Central memory CD8-positive, alpha-beta T cell (primary cell): ENCODE results near the gene COL16A1.

ENCODE experiments used
- ATAC-seq: fragments of 150-1000 bp; cut with Tn5 transposase; replicated peaks from 2 replicates; pipeline ENCODE4 v1.10.0; 2022; ENCODE audit warnings: mild to moderate bottlenecking, moderate FRiP score, moderate number of reproducible peaks; ENCODE audit not compliant: poor library complexity, severe bottlenecking; ENCODE audit errors: extremely low read depth
- DNase-seq, 2 donors: peaks; one replicate each; pipeline ENCODE4 v3.0.0; 2021; ENCODE audit warnings: low spot score in 2 of 2
- H3K27ac Mint-ChIP-seq: one replicate; pipeline ENCODE4 v1.8.0; 2022; ENCODE audit warnings: low read depth, mild to moderate bottlenecking, moderate library complexity, mixed read lengths
- H3K27me3 Mint-ChIP-seq: one replicate; pipeline ENCODE4 v1.8.0; 2022; ENCODE audit warnings: mixed read lengths
- H3K36me3 Mint-ChIP-seq: one replicate; pipeline ENCODE4 v1.8.0; 2022; ENCODE audit warnings: mild to moderate bottlenecking, moderate library complexity, mixed read lengths; ENCODE audit not compliant: insufficient read depth
- H3K4me1 Mint-ChIP-seq: one replicate; pipeline ENCODE4 v1.8.0; 2022; ENCODE audit warnings: mixed read lengths
- H3K4me3 Mint-ChIP-seq: one replicate; pipeline ENCODE4 v1.8.0; 2022; ENCODE audit warnings: mild to moderate bottlenecking, moderate library complexity, mixed read lengths
- H3K9me3 Mint-ChIP-seq: one replicate; pipeline ENCODE4 v1.8.0; 2022; ENCODE audit warnings: mixed read lengths

Gene COL16A1

DNA sequence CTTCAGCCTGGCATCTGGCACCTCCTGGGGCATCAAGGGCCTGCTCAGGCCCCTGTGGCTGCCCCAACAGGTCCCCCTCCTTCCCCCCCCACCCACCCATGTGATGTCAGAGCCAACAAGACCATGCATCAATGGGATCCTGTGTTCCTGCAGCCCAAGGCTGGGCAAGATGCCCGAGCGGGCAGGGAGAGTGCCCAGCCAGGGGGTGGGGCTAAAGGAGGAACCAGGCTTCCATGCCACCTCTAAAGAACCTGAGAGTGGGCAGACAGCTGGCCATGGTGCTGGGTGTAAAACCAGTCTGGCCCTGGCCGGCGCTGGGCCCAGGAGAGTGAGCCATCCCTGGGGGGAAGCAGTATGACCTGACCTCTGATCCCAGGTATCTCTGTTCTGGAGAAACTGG is 7.6 kb downstream of the COL16A1 start:
- Mint-ChIP-seq H3K4me1 (peaks cover 36% of the 10 kb centered on the region), H3K4me3 (no peak overlapping the region), H3K36me3 (no peaks in the 10 kb centered on the region), H3K27me3 (peaks cover 2% of the 10 kb centered on the region), H3K27ac (no peak overlapping the region), H3K9me3 (no peaks in the 10 kb centered on the region)
- ATAC-seq (no peak), DNase-seq (no peak)

- no peak for DNase-seq
- H3K4me3 Mint-ChIP-seq = no peak overlapping the region
- H3K9me3 Mint-ChIP-seq = no peaks in the 10 kb centered on the region
- peaks cover 9% of the 10 kb centered on the region for H3K27me3 Mint-ChIP-seq
- H3K36me3 Mint-ChIP-seq = no peaks in the 10 kb centered on the region
- peaks cover 27% of the 10 kb centered on the region for H3K4me1 Mint-ChIP-seq
- H3K27ac Mint-ChIP-seq = no peak overlapping the region
- no peak for ATAC-seq
Measured at GRCh38 chr1:31695327-31695726, 8.5 kb downstream of the COL16A1 start.

GRCh38 chr1:31694964-31695313 is 8.9 kb downstream of the COL16A1 start:
- DNase-seq = no peak
- H3K27ac Mint-ChIP-seq = no peak overlapping the region

GRCh38 chr1:31694069-31694963 is 9.5 kb downstream of the COL16A1 start:
- no peaks in the 10 kb centered on the region for H3K9me3 Mint-ChIP-seq
- H3K4me1 Mint-ChIP-seq = peaks cover 18% of the 10 kb centered on the region
- H3K27me3 Mint-ChIP-seq = peaks cover 13% of the 10 kb centered on the region
- ATAC-seq (no peak), DNase-seq (no peak)
- H3K36me3 Mint-ChIP-seq = no peaks in the 10 kb centered on the region
- no peak overlapping the region for H3K4me3 Mint-ChIP-seq
- H3K27ac Mint-ChIP-seq = no peak overlapping the region

More at GRCh38 chr1:31694964-31695313, 8.9 kb downstream of the COL16A1 start:
- H3K9me3 Mint-ChIP-seq = no peaks in the 10 kb centered on the region
- peaks cover 9% of the 10 kb centered on the region for H3K27me3 Mint-ChIP-seq
- no peak for ATAC-seq
- H3K4me1 Mint-ChIP-seq = peaks cover 24% of the 10 kb centered on the region
- H3K36me3 Mint-ChIP-seq = no peaks in the 10 kb centered on the region
- H3K4me3 Mint-ChIP-seq = no peak overlapping the region

DNA sequence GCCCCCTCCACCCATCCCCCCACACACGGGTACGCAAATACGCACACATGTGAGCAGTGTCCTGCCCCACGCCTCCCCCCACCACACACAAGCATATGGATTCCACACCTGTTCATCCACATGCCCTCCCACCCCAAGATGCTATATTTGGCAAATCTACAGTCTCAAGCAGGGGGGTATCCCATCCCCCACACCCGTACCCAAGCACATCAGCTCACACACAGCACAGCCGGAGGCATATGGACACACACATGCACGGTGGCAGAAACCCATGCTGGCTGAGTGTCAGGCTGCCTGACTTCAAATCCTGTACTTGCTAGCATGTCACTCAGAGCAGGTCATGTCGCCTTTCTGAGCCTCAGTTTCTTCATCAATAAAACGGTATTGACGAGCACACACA is 10.6 kb downstream of the COL16A1 start:
- no peak overlapping the region for H3K27ac Mint-ChIP-seq
- no peak overlapping the region for H3K4me3 Mint-ChIP-seq
- DNase-seq = no peak
- H3K36me3 Mint-ChIP-seq = no peaks in the 10 kb centered on the region
- ATAC-seq = no peak
- H3K27me3 Mint-ChIP-seq = peaks cover 24% of the 10 kb centered on the region
- H3K4me1 Mint-ChIP-seq = peaks cover 12% of the 10 kb centered on the region
- no peaks in the 10 kb centered on the region for H3K9me3 Mint-ChIP-seq

- H3K27ac Mint-ChIP-seq = no peak overlapping the region
- no peak overlapping the region for H3K4me3 Mint-ChIP-seq
- no peaks in the 10 kb centered on the region for H3K36me3 Mint-ChIP-seq
- peaks cover 36% of the 10 kb centered on the region for H3K27me3 Mint-ChIP-seq
- H3K4me1 Mint-ChIP-seq = no peaks in the 10 kb centered on the region
- ATAC-seq (no peak), DNase-seq (no peak)
- H3K9me3 Mint-ChIP-seq = no peaks in the 10 kb centered on the region
Measured at GRCh38 chr1:31691951-31692350, 11.9 kb downstream of the COL16A1 start.

- no peaks in the 10 kb centered on the region for H3K36me3 Mint-ChIP-seq
- H3K4me1 Mint-ChIP-seq = no peaks in the 10 kb centered on the region
- no peak for DNase-seq
- peaks cover 41% of the 10 kb centered on the region for H3K27me3 Mint-ChIP-seq
- ATAC-seq = no peak
- H3K9me3 Mint-ChIP-seq = no peaks in the 10 kb centered on the region
- H3K4me3 Mint-ChIP-seq = no peak overlapping the region
- no peak overlapping the region for H3K27ac Mint-ChIP-seq
Measured at GRCh38 chr1:31691446-31691845, 12.4 kb downstream of the COL16A1 start.

DNA sequence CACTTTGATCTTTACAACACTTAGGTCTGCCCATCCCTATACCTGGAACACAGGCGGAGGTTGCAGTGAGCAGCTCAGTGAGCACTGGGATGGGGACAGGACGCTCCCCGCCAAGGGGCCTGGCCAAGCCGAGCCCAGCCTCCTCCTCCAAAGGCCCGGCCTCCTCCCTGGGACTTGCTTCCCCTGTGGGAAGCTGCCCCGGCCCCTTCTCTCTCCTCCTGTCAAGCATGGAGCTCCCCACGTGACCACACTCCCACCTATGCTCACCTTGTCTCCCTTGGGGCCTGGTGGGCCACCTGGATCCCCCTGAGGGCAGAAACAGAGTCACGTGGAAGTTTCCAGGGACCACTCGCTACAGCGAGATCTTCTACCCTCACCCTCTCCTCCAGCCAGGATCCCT is 12.9 kb downstream of the COL16A1 start:
- no peaks in the 10 kb centered on the region for H3K36me3 Mint-ChIP-seq
- peaks cover 46% of the 10 kb centered on the region for H3K27me3 Mint-ChIP-seq
- no peak for DNase-seq
- no peaks in the 10 kb centered on the region for H3K9me3 Mint-ChIP-seq
- no peaks in the 10 kb centered on the region for H3K4me1 Mint-ChIP-seq
- ATAC-seq = no peak
- H3K4me3 Mint-ChIP-seq = no peak overlapping the region
- no peak overlapping the region for H3K27ac Mint-ChIP-seq

DNA sequence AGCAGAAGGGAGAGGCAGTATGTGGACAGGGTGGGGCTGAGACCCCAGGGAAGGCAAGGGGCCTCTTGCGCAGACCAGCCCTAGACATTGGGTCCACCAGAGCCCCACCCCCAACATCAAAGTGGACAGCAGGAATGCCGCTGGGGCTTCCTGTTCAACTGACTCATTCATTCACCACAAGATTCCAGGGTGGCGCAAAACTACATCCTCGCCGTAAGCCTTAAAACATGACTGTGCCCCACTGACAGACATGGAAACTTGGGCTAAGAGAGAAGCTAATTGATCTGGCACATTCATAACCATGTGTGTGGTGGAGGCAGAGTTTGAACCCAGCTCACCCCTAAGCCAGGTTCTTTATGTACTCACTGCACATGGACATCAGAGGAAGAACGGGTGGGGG is 14.0 kb downstream of the COL16A1 start:
- ATAC-seq (no peak), DNase-seq (no peak)
- no peaks in the 10 kb centered on the region for H3K4me1 Mint-ChIP-seq
- H3K36me3 Mint-ChIP-seq = no peaks in the 10 kb centered on the region
- H3K27ac Mint-ChIP-seq = peak overlapping the region; percentile 61
- H3K27me3 Mint-ChIP-seq = peaks cover 57% of the 10 kb centered on the region
- H3K4me3 Mint-ChIP-seq = no peak overlapping the region
- no peaks in the 10 kb centered on the region for H3K9me3 Mint-ChIP-seq

DNA sequence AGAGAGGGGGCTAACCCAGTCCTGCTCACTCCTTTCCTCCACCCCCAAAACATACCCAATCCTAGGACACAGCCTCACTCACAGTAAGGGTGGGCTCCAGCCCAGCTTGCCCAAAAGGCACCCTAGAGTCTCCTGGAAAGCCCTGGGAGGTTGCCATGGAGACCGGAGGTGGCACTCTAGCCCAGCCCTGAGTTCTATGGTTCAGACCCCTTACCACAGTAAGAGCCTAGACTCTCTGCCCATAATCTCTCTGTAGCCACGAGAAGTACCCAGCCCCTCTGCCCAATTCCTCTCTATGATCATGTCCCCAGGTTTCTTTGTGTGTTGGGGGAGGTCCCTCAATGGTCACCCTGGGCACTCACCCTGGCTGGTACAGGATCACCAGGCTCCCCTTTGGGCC is 14.4 kb downstream of the COL16A1 start:
- no peaks in the 10 kb centered on the region for H3K4me1 Mint-ChIP-seq
- DNase-seq (no peak), ATAC-seq (no peak)
- H3K4me3 Mint-ChIP-seq = no peak overlapping the region
- H3K9me3 Mint-ChIP-seq = no peaks in the 10 kb centered on the region
- H3K36me3 Mint-ChIP-seq = no peaks in the 10 kb centered on the region
- H3K27me3 Mint-ChIP-seq = peaks cover 61% of the 10 kb centered on the region
- H3K27ac Mint-ChIP-seq = peak overlapping the region; percentile 61

- no peak overlapping the region for H3K27ac Mint-ChIP-seq
Measured at GRCh38 chr1:31688233-31688918, 15.4 kb downstream of the COL16A1 start.

DNA sequence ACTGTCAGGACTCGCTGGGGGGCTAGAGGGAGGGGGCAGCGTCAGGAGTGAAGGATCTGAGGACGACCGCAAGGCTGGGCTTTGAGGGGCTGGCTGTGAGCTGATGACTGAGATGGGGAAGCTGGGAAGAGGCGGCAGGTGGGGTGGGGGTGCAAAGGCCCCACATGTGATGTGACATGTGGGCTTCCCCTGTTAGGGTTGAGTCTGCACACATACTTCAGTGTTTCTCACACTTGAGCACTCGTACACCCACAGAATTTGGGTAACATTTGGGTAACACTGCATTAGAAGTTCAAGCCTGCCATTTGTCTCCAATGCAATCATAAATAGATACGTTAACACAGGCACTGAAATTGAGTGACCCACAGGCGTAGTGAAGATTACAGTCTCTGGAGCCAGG is 16.2 kb downstream of the COL16A1 start:
- no peak for DNase-seq
- Mint-ChIP-seq H3K36me3 (no peaks in the 10 kb centered on the region), H3K27ac (no peak overlapping the region), H3K4me1 (no peaks in the 10 kb centered on the region), H3K9me3 (no peaks in the 10 kb centered on the region), H3K27me3 (peaks cover 69% of the 10 kb centered on the region), H3K4me3 (no peak overlapping the region)
- ATAC-seq = no peak

More at GRCh38 chr1:31688233-31688918, 15.4 kb downstream of the COL16A1 start:
- H3K4me3 Mint-ChIP-seq = no peak overlapping the region
- H3K4me1 Mint-ChIP-seq = no peaks in the 10 kb centered on the region
- H3K9me3 Mint-ChIP-seq = no peaks in the 10 kb centered on the region
- peaks cover 69% of the 10 kb centered on the region for H3K27me3 Mint-ChIP-seq
- DNase-seq (no peak), ATAC-seq (no peak)
- H3K36me3 Mint-ChIP-seq = no peaks in the 10 kb centered on the region

DNA sequence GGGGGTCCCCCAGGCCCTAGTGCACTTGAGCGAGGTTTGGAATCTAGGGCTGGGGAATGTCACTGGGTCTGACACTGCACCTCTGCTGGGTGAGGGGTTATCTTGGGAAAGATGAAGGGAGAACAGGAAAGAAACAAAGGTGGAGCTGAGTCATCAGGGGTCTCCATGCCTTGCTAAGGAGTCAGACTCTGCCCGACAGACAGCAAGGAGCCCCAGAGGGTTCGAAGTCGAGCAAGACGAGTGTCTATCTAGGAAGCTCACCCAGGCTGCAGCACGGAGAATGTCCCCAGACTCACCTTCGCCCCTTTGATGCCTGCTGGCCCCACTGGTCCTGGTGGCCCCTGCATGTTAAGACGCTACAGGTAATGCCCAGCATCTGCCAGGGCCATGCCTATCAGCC is 18.0 kb downstream of the COL16A1 start:
- no peak overlapping the region for H3K4me3 Mint-ChIP-seq
- H3K27ac Mint-ChIP-seq = no peak overlapping the region
- ATAC-seq (no peak), DNase-seq (no peak)
- no peaks in the 10 kb centered on the region for H3K36me3 Mint-ChIP-seq
- no peaks in the 10 kb centered on the region for H3K9me3 Mint-ChIP-seq
- peaks cover 62% of the 10 kb centered on the region for H3K27me3 Mint-ChIP-seq
- no peaks in the 10 kb centered on the region for H3K4me1 Mint-ChIP-seq
